GM12878 (cell line): ENCODE data around the gene TP53BP1. TPM values are rescaled to one million over a fixed set of nuclear protein-coding genes. Genes with fewer than 3 reads are reported as not detected.

Experiments used
- ATAC-seq: fragments of 200-7000 bp; cut with Tn5 transposase; 3 replicates; pipeline ENCODE4 v1.9.1; 2020; ENCODE audit warnings: mild to moderate bottlenecking, moderate library complexity
- BruUV-seq: library from RNA; stranded (reverse); fragments of 400-500 nt; replicated peaks from 2 replicates; lab custom pipeline; 2021; lab: Mats Ljungman, UMichigan
- CTCF ChIA-PET: fragments of 300-600 bp; sonication (Branson Sonifier 250); formaldehyde crosslinking; extraction: SDS; loops from one replicate; lab custom pipeline; 2021; ENCODE audit warnings: inconsistent platforms; lab: Yijun Ruan, JAX
- POLR2A ChIA-PET: fragments of 350-600 bp; formaldehyde crosslinking; extraction: SDS; loops from one replicate; lab custom pipeline; 2021; ENCODE audit warnings: inconsistent platforms; lab: Charles Lee
- RAD21 ChIA-PET: fragments of 300-600 bp; sonication (Branson Sonifier 250); formaldehyde crosslinking; loops from one replicate; lab custom pipeline; 2023; ENCODE audit warnings: antibody characterized with exemption; ENCODE audit not compliant: unreplicated experiment; lab: Charles Lee
- SMC1A ChIA-PET: fragments of 300-600 bp; sonication (Branson Sonifier 250); formaldehyde crosslinking; loops from one replicate; lab custom pipeline; 2023; ENCODE audit not compliant: unreplicated experiment, uncharacterized antibody; lab: Charles Lee
- DNase-seq: peaks from one replicate; pipeline ENCODE4 v3.0.0-alpha.2; 2011; ENCODE audit warnings: low read depth, low spot score
- FAIRE-seq: peaks from 3 replicates; lab custom pipeline; 2011; peaks lifted over from hg19 to GRCh38; lab: Jason Lieb, UNC
- H2AFZ ChIP-seq: 2 replicates; pipeline ENCODE4 v1.6.0; 2011; ENCODE audit warnings: low read depth, low read length, control low read depth; ENCODE audit not compliant: control insufficient read depth
- H3K27ac ChIP-seq: 2 replicates; pipeline ENCODE4 v1.5.1; 2011; ENCODE audit warnings: control low read depth; ENCODE audit not compliant: control insufficient read depth, insufficient read depth
- H3K27me3 ChIP-seq, 2 experiments: replicated peaks in 1 of 2; 2 replicates each; pipeline versions ENCODE4 v1.6.0 to v1.6.1; 2011; ENCODE audit warnings: low read length in 1 of 2; ENCODE audit not compliant: control insufficient read depth in 2 of 2, insufficient read depth in 2 of 2
- H3K36me3 ChIP-seq, 2 experiments: 2 replicates each; pipeline ENCODE4 v1.5.1; 2011; ENCODE audit warnings: low read length in 1 of 2; ENCODE audit not compliant: control insufficient read depth in 2 of 2, insufficient read depth in 2 of 2
- H3K4me1 ChIP-seq: 2 replicates; pipeline ENCODE4 v1.6.1; 2011; ENCODE audit warnings: mild to moderate bottlenecking, low read length, moderate library complexity, mixed read lengths; ENCODE audit not compliant: control insufficient read depth, insufficient read depth
- H3K4me2 ChIP-seq: 2 replicates; pipeline ENCODE4 v1.6.0; 2011; ENCODE audit warnings: control low read depth; ENCODE audit not compliant: control insufficient read depth, insufficient read depth
- H3K4me3 ChIP-seq: fragments of 200-600 bp; sonication (generic); 2 replicates; pipeline ENCODE4 v1.5.1; 2016
- H3K79me2 ChIP-seq: 2 replicates; pipeline ENCODE4 v1.6.0; 2011; ENCODE audit warnings: low read length; ENCODE audit not compliant: control insufficient read depth, insufficient read depth
- H3K9ac ChIP-seq: 2 replicates; pipeline ENCODE4 v1.8.0; 2011; ENCODE audit warnings: low read length, control low read depth, mixed read lengths; ENCODE audit not compliant: control insufficient read depth, insufficient read depth
- H3K9me3 ChIP-seq: replicated peaks from 3 replicates; pipeline ENCODE4 v1.5.1; 2011; ENCODE audit warnings: mild to moderate bottlenecking, low read length; ENCODE audit not compliant: control insufficient read depth, insufficient read depth
- H4K20me1 ChIP-seq: 2 replicates; pipeline ENCODE4 v1.6.0; 2011; ENCODE audit not compliant: control insufficient read depth, insufficient read depth
- CBFB ChIP-seq: IDR thresholded peaks from 2 replicates; pipeline ENCODE4 v1.6.1; 2016; ENCODE audit warnings: antibody characterized with exemption, low read depth
- CREB1 ChIP-seq: IDR thresholded peaks from 2 replicates; pipeline ENCODE4 v1.6.1; 2012; ENCODE audit warnings: low read depth, mild to moderate bottlenecking, inconsistent platforms
- GABPA ChIP-seq: IDR thresholded peaks from 2 replicates; pipeline ENCODE4 v1.6.1; 2014; ENCODE audit warnings: antibody characterized with exemption, low read depth, mild to moderate bottlenecking, inconsistent platforms
- JUNB ChIP-seq: IDR thresholded peaks from 2 replicates; pipeline ENCODE4 v1.6.1; 2016; ENCODE audit warnings: antibody characterized with exemption, mild to moderate bottlenecking
- NFIC ChIP-seq: IDR thresholded peaks from 2 replicates; pipeline ENCODE4 v1.6.1; 2012; ENCODE audit warnings: low read depth, mild to moderate bottlenecking, inconsistent platforms, low read length, moderate library complexity
- NFYA ChIP-seq: IDR thresholded peaks from 2 replicates; pipeline ENCODE4 v1.6.1; 2011; ENCODE audit warnings: low read depth, mild to moderate bottlenecking, low read length, improper control_type of control experiment, borderline replicate concordance
- RFX5 ChIP-seq: IDR thresholded peaks from 2 replicates; pipeline ENCODE4 v1.6.1; 2011; ENCODE audit warnings: low read depth, low read length, improper control_type of control experiment
- WGBS: methylation state at CpG from one replicate; pipeline ENCODE4 v1.1.6; 2016; ENCODE audit warnings: low lambda C conversion rate; ENCODE audit not compliant: insufficient replicate concordance, insufficient coverage; ENCODE audit errors: missing lambda C conversion rate; 5-methylcytosine and 5-hydroxymethylcytosine counted together
- in situ Hi-C: fragments of 300-500 bp; cut with MboI; formaldehyde crosslinking; loops from 9 replicates; pipeline ENCODE4 v1.14.3; 2018; ENCODE audit warnings: mixed read lengths
- intact Hi-C: fragments of 100-400 bp; cut with micrococcal nuclease; formaldehyde crosslinking; loops from one replicate; pipeline ENCODE4 v1.14.2; 2022; ENCODE audit not compliant: unreplicated experiment
- polyA plus RNA-seq, 11 experiments: library from polyadenylated mRNA; depleted of rRNA in 4 of 11; unstranded in 6 of 11; stranded (reverse) in 5 of 11; fragments of >200 nt; fragmentation: Nextera tagmentation in 4 of 11; fragmentation: Illumina TruSeq in 1 of 11; extraction: Ambion mirVana in 4 of 11; extraction: Trizol in 1 of 11; gene quantifications; 1 replicate in 1 of 11; 2 replicates in 10 of 11; pipeline versions ENCODE4 v1.2.1 to v1.2.3, GENCODE V29; 2011 to 2016; ENCODE audit warnings: inconsistent platforms in 2 of 11, missing spikeins in 2 of 11, low read depth in 1 of 11
- total RNA-seq, 4 experiments: library from RNA; depleted of rRNA in 3 of 4; stranded (reverse); fragments of >200 nt in 3 of 4; fragmentation: Illumina TruSeq in 1 of 4; extraction: Trizol in 1 of 4; gene quantifications; 2 replicates each; pipeline versions ENCODE4 v1.2.1 to v1.2.3, GENCODE V29; 2013 to 2021

TP53BP1 gene
- total and polyA plus RNA-seq, 10 of the 15 experiments (the other 5 are each of a cell fraction or from before 2014, with no cell fraction given), result 6.2 to 50.2 (median 19.3) TPM

GRCh38 chr15:43463507-43463906 is 29.4 kb downstream of the TP53BP1 start:
- H3K4me3 ChIP-seq, result no peak overlapping the region
- TF ChIP-seq CBFB (no peak), NFYA (no peak), RFX5 (no peak), CREB1 (no peak), GABPA (no peak)
- POLR2A ChIA-PET, result no interaction called here
- no peaks in the 10 kb centered on the region for H3K27me3 ChIP-seq
- WGBS, result 33% methylated on average over 1 of the region's 1 CpG
- no peaks in the 10 kb centered on the region for H3K79me2 ChIP-seq
- no peak overlapping the region for H3K27ac ChIP-seq
- no peaks in the 10 kb centered on the region for H3K9me3 ChIP-seq
- BruUV-seq, result no TSS peak
- intact Hi-C loops (no loop called here), in situ Hi-C loops (no loop called here)
- H3K36me3 ChIP-seq, result peaks cover 0 to 3% of the 10 kb centered on the region in 2 experiments; a peak in 2 of 4 replicates
- no peak overlapping the region for H3K4me2 ChIP-seq
- no peaks in the 10 kb centered on the region for H4K20me1 ChIP-seq
- CTCF ChIA-PET, result no interaction called here
- DNase-seq, result no peak
- H3K4me1 ChIP-seq, result no peaks in the 10 kb centered on the region
- ATAC-seq, result no peak
- RAD21 ChIA-PET, result no interaction called here
- H2AFZ ChIP-seq, result no peak overlapping the region
- H3K9ac ChIP-seq, result no peak overlapping the region
- SMC1A ChIA-PET, result no interaction called here
- no peak for FAIRE-seq

- no peak for FAIRE-seq
Observed at GRCh38 chr15:43449981-43450380, 43.0 kb downstream of the TP53BP1 start.

More at GRCh38 chr15:43449981-43450380, 43.0 kb downstream of the TP53BP1 start:
- CTCF ChIA-PET, result no interaction called here
- no peak overlapping the region for H2AFZ ChIP-seq
- no peak overlapping the region for H3K27ac ChIP-seq
- intact Hi-C loops (no loop called here), in situ Hi-C loops (no loop called here)
- ATAC-seq, result no peak
- no TSS peak for BruUV-seq
- RAD21 ChIA-PET, result no interaction called here
- WGBS, result 100% methylated on average over 1 of the region's 1 CpG
- no peak for DNase-seq
- no peaks in the 10 kb centered on the region for H4K20me1 ChIP-seq
- POLR2A ChIA-PET, result no interaction called here
- no peak overlapping the region for H3K4me2 ChIP-seq
- H3K36me3 ChIP-seq, result peaks cover 0 to 5% of the 10 kb centered on the region in 2 experiments; a peak in 1 of 4 replicates
- H3K9ac ChIP-seq, result no peak overlapping the region
- H3K4me1 ChIP-seq, result no peaks in the 10 kb centered on the region
- no peak overlapping the region for H3K4me3 ChIP-seq
- TF ChIP-seq NFIC (no peak), JUNB (peak; percentile 21; the same call in 1 of the 2 replicates)
- SMC1A ChIA-PET, result no interaction called here
- no peaks in the 10 kb centered on the region for H3K27me3 ChIP-seq
- H3K9me3 ChIP-seq, result no peaks in the 10 kb centered on the region
- no peaks in the 10 kb centered on the region for H3K79me2 ChIP-seq
